ENCODE measurements around the gene ZNHIT6.

DNA sequence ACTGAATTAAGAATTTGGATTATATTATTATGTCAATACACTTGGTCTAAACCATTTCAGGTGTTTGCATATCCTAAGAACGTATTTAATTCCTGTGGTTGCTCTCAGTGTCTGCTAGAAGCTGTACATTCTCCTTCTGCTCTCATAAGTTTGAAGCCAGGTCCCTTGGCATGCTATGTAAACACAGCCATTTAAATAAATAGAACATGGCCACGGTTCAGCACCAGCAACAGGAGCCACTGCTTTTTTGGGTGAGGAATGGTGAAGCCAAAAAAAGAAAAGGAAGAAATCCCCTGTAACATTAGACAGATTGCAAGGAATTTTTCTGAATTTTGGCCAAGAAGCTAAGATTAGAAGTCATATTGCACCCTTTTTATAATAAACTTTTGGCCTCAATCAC is 108.6 kb downstream of the ZNHIT6 start:
- no peak for TF ChIP-seq POLR2AphosphoS5 (IDR thresholded peaks at IDR 0.05)
- TF ChIP-seq CTCF (IDR thresholded peaks at IDR 0.05) = no peak
- TF ChIP-seq POLR2A (IDR thresholded peaks at IDR 0.05) = no peak

All from suprapubic skin (tissue), 4 donors.